ENCODE results near the gene EIF3I. TPM values are rescaled to one million over a fixed set of nuclear protein-coding genes. Genes with fewer than 3 reads are reported as not detected.

Gene EIF3I
- total and polyA plus RNA-seq, 2 of the 13 experiments (the other 11 are each of a cell fraction or from before 2014, with no cell fraction given) = 210 to 223 TPM

DNA sequence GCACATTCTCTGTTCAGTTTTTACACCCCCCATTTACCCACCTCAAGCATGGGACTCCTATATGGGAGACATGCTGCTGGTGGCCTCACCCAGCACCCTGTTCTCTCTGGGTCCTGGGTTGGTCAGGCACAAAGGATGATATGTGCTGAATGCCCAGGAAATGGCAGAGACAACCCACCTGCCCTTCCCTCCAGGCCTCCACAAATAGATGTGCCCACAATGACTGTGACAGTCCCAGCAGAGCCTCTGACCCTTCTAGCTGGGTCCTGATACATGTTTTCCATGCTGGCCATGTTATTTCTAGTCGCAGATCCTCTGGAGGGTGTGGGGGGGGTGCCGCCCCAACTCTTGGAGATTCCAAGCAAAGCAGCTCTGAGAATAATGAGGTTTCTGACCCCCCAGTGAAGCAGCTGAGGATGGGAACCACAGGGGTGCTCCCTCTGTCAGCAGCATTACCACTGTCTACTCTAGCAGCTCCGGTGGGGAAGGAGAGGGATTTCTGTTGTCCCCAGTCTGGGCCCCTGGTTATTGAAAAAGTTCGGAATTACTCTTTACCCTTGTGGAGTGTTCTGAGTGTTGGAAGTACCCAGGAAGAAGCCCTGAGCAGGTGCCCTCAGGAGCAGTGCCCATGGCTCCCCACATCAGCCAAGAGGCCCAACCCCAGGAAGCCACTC is 23.0 kb upstream of the EIF3I start:
- FAIRE-seq (no peak), DNase-seq (ENCODE audit: low spot score) (no peak), ATAC-seq (no peak)
- intact Hi-C loops (cut with micrococcal nuclease; ENCODE audit: unreplicated experiment) = no loop called here
- Histone ChIP-seq H3K4me1 (ENCODE audit: insufficient read depth, low read length) (peaks cover 20% of the 10 kb centered on the region), H3K9me3 (ENCODE audit: low read length) (no peaks in the 10 kb centered on the region), H3K4me3 (replicated peaks in 1 of 3; ENCODE audit: insufficient read depth in 1 of 3, low read depth in 2 of 3, low read length in 3 of 3) (no peak overlapping the region), H3K27ac (ENCODE audit: extremely low read length, insufficient read depth, low read length) (no peak overlapping the region), H3K79me2 (ENCODE audit: insufficient read depth, low read length) (no peaks in the 10 kb centered on the region), H3K9ac (ENCODE audit: insufficient read depth, low read depth, low read length) (no peak overlapping the region), H4K20me1 (ENCODE audit: insufficient read depth, low read length) (no peaks in the 10 kb centered on the region), H2AFZ (ENCODE audit: low read length) (no peak overlapping the region), H3K36me3 (replicated peaks in 1 of 2; ENCODE audit: control insufficient read depth in 1 of 2, insufficient read depth in 2 of 2, low read length in 2 of 2) (peaks cover 17 to 32% of the 10 kb centered on the region in 2 experiments), H3K4me2 (ENCODE audit: low read depth, low read length) (no peak overlapping the region), H3K27me3 (ENCODE audit: control insufficient read depth in 1 of 2, insufficient read depth in 2 of 2, low read length in 2 of 2) (no peaks in the 10 kb centered on the region)
- CTCF ChIA-PET (ENCODE audit: low intra/inter-chr PET ratio, low total read pairs) = no interaction called here
- POLR2A ChIA-PET = interaction anchor here (0.6 to 4.8 kb wide), 3 partner anchors 19 to 138 kb away, joined by 3 to 38 read pairs (median 3); partner anchors contain the start of gene TXLNA
- in situ Hi-C loops (cut with HindIII; ENCODE audit: extremely low pct_ligation_motif_present, low pct_unique_long_range_greater_than_20kb) = no loop called here
- no TSS peak for BruUV-seq (replicated peaks)
- TF ChIP-seq PAF1 (CRISPR knock-in tag; IDR thresholded peaks at IDR 0.05) (no peak), NR2C2 (CRISPR knock-in tag; IDR thresholded peaks at IDR 0.05; ENCODE audit: borderline replicate concordance) (no peak), PRDM15 (CRISPR knock-in tag; IDR thresholded peaks at IDR 0.05) (no peak), ZNF430 (CRISPR knock-in tag; IDR thresholded peaks at IDR 0.05) (no peak), AHDC1 (CRISPR knock-in tag; IDR thresholded peaks at IDR 0.05; ENCODE audit: borderline replicate concordance) (no peak), POLR2G (IDR thresholded peaks at IDR 0.05; ENCODE audit: low read depth, low read length) (peak; percentile 22), ZMYM4 (CRISPR knock-in tag; IDR thresholded peaks at IDR 0.05) (no peak), AGO2 (optimal IDR thresholded peaks at IDR 0.05; ENCODE audit: low read depth, low read length) (peak; percentile 9), NR2F2 (IDR thresholded peaks at IDR 0.05; ENCODE audit: borderline replicate concordance, low read depth) (no peak), ZNF878 (CRISPR knock-in tag; IDR thresholded peaks at IDR 0.05) (no peak)
- WGBS (ENCODE audit: low lambda C conversion rate) = 89% methylated on average over 3 of the region's 4 CpGs

All from HepG2 (cell line).